ENCODE results near the gene JMJD4.

Gene JMJD4, protein sequence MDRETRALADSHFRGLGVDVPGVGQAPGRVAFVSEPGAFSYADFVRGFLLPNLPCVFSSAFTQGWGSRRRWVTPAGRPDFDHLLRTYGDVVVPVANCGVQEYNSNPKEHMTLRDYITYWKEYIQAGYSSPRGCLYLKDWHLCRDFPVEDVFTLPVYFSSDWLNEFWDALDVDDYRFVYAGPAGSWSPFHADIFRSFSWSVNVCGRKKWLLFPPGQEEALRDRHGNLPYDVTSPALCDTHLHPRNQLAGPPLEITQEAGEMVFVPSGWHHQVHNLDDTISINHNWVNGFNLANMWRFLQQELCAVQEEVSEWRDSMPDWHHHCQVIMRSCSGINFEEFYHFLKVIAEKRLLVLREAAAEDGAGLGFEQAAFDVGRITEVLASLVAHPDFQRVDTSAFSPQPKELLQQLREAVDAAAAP

GRCh38 chr1:227734856-227735538 is at the start of gene JMJD4, which contains the start of gene SNAP47:
TSS of gene JMJD4 (minus strand) at chr1:227735302. CDS start at chr1:227735273, 29 bp downstream.
TSS of gene SNAP47 (plus strand) at chr1:227735435. CDS start at chr1:227747737, 12,302 bp downstream.
- peak; percentile 95 for DNase-seq

DNA sequence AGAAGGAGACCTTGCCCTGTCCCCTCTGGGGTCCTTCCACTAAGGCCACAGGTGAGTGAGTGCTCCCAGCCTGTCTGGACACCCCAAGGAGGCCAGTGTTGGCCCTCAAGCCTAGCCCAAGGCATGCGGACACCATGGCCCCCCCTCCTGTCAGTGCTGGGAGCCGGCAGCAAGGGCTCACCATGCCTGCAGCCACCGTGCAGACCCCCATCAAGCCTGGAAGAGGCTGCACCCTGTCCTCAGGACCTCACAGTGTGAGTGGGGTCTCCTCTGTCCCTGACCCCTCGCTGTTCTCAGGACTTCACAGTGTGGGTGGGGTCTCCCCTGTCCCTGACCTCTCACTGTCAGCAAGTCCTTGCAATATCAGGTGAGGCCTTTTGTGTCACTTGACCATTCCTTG is 47.1 kb upstream of the JMJD4 start:
- DNase-seq, result no peak

DNA sequence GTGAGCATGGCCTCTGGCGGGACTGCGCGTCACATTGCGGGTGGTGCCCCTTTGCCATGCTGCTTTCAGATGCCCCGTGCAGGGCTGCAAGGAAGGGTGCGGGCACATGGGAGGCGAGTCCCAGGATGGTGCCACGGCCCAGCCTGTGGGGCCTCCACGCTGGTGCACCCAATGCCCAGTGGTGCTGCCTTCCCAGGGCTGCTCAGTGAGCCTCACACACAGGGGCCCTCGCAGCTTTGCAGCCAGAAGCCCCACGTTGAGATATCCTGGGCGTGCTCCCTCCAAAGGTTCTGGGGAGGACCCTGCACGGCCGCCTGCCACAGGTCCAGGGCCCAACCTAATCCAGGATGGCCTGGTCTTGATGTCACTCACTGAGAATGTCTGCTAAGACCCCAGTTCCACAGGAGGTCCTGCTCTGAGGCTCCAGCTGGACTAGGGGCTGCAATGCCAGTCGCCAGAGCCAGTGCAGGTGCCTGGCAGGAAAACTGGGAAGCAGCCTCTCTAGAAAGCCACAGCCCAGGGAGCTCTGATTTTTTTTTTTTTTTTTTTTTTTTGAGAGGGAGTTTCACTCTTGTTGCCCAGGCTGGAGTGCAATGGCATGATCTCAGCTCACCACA is 46.3 kb upstream of the JMJD4 start:
- no peak for DNase-seq

DNA sequence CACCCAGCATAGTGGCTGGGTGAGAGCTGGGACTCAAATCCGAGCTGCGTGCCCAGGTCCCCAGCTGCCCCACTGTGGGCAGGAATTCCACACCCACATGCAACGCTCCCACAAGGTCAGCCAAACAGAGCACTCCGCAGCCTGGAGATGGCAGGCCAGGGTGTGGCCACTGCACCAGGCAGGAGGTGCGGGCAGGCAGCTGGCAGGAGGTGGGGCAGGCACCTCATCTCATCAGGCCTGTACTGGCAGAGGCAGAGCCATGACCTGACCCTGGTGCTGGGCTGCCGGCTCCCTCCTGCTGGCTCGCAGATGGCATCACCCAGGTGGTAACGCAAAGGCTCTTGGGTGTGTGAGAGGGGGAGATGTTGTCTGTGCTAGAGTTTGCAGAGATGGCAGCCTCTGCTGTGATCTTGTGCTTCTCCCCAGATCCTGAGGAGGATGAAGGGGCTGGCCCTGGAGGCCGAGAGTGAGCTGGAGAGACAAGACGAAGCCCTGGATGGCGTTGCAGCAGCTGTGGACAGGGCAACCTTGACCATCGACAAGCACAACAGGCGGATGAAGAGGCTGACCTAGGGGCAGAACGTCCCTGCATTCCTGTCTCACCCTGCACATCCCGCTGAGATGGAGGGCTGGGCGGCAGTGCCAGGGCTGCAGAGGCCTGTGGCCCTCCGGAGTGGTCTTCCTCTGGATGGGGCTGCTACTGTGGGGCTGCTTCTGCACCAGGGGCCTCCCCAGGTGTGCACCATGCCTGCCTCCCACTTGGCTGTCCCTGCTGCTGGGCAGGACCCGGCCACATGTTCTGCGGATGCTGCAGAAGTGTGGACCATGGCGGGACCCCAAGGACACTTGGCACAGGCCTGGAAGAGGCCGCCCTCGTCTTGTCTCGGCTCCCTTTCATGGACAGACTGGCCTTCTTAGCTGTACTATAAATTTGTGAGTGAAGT is 45.3 kb upstream of the JMJD4 start:
- DNase-seq, result no peak

- no peak for DNase-seq
Observed at GRCh38 chr1:227779685-227780084, 44.6 kb upstream of the JMJD4 start.

GRCh38 chr1:227779021-227779441 is 43.9 kb upstream of the JMJD4 start:
- DNase-seq, result no peak

DNA sequence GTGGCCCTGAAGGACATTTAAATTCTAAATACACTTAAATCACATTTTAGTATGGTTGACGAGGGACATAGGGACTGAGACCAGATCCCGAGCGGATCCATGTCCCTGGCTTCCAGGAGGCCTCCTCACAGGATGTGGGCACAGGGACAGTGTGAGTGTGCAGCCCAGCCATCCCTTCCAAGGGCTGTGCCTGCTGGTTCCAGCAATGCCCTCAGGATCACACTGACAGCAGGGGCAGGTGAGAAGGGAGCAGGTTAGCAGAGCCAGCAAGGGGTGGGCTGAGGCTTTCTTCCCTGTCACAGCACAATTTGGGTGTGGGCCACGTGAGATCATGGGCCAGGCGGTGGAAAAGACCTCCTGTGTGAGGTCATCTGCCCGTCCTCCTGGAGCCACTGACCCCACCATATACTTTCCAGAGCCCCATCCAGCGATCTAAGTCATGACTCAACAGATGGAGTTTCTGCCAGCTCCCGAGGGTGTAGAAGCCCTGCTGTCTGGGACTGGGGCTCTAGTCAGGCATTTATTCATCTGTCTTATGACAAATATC is 43.4 kb upstream of the JMJD4 start:
- DNase-seq, result no peak

DNA sequence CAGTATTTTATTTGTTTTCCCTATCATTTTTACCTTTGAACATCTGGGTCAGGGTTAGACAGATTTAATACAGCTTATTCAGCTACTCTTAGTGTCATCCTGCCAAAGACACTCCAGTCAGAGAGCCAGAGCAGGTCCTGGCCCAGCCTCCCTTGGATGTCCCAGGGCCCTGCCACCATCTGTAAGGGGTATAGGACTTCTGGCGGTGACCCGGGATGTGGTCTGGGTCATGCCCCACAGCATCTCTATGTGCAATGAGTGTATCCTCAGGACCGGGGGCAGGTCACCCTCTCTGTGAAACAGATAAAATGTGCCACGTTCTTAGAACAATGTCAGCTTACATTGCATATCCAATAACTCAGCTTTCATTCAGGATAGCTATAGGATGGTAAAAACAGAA is 42.5 kb upstream of the JMJD4 start:
- DNase-seq, result no peak

- no peak for DNase-seq
Observed at GRCh38 chr1:227777156-227777555, 42.1 kb upstream of the JMJD4 start.

DNA sequence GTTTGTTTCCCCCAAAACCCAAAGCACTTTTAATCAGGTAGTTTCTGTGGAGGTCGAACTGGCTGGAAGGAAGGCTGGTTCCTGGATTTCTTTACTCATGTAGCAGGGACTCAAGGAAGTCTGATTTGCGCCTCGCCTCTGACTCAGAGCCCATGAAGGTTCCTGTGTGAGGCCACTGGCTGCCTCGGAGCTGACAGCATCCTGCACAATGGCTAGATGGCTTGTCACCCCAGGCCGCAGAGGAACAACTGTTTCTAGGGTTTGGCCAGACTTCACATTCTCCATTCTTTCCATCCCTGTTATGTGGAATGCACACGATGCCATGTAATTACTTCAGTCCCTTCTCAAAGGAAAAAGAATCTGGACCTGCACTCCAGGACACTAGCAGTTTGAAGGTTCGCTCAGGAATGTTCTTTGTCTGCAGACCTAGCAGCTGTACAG is 41.2 kb upstream of the JMJD4 start:
- no peak for DNase-seq

DNA sequence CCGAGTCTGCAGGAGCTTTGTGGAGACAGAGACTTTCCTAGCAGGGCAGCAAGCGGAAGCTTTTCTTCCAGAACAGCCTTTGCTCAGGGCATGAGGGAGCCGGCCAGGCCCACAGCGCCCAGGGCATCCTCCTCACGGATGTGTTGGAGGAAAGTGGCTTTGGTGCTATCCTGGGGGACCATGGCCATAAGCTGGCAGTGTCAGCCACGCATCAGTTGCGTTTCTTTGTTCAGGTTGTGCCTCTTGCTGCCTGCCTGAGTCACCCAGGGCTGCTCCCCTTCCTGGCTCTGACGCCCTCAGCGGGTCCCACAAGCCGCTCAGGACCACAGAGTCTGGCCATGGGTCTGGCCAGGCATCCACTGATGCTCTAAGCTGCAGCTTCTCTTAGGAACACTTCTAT is 40.7 kb upstream of the JMJD4 start:
- no peak for DNase-seq

DNA sequence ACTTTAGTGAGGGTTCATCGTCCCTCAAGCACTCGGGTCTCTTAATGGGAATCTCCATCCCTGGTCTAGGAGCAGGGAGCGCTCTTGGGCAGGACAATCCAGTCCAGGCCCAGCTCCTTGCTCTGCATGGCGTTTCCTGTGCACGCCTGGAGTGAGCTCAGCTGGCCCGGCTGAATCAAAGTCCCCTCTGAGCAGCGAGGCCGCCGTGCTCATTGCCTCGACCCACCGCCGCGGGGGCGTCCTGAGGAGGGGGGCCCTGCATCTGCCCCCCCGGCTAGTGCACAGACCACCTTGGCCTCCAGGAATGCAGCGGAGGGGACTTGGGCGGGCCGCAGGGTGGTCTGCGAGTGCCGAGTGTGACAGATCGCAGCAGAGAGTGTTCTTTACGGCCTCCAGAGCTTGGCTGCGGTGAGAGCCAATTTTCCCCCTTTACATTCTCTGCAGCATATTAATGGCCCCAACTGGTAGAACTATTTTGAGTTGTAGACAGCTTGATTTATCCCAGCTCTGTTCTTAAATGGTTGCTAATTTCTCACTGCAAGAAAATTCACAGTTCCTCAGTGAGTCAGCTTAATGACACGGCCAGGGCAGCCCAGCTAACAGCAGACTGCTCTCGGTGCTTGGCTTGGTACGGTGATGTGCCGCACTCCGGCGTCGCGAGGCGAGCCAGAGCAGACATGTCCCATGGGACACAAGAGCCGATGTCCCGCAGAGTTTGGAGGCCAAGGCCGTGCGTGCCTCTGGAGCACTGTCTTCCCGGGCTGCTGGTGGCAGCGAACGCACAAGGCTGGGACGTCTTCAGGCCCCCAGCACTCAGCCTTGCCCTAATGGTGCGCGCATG is 39.9 kb upstream of the JMJD4 start:
- DNase-seq, result no peak

- DNase-seq, result peak; percentile 31
Observed at GRCh38 chr1:227774051-227774731, 39.1 kb upstream of the JMJD4 start.

GRCh38 chr1:227773558-227773957 is 38.5 kb upstream of the JMJD4 start:
- no peak for DNase-seq

DNA sequence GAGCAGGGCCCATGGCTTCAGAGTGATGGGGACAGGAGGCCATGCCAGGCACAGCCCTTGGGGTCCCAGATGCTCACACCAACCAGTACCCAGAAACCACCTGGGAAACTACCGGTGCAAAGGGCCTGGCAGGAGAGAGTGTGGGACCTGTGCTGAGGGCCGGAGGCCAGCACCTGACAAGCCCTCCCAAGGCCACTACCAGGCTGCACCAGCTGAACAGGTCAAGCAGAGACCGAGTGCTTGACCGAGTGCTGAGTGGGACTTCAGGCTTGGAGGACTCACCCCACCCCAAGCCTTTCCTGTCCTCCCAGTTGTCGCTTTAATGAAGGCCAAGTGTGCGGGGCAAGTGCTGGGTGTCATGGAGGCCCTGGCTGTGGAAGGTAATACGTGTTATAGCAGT is 36.7 kb upstream of the JMJD4 start:
- no peak for DNase-seq

DNA sequence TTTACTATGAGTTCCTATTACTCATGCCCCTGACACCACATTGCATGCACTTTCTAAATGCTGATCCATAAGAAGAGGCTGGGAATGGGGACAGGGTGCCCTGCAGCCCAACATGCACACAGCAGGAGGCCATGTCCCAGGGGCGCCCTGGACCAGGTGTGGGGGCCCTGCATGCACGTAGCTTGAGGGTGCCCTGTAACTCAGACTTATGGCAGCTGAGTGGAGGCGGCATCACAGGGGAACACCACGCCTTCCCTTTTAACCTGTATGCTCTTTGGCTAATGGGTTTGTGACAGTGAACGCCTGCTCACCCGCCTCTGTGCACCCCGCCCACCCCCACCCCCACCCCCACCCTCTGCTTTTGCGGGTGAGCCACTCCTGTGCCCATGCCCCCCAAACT is 36.2 kb upstream of the JMJD4 start:
- no peak for DNase-seq

DNA sequence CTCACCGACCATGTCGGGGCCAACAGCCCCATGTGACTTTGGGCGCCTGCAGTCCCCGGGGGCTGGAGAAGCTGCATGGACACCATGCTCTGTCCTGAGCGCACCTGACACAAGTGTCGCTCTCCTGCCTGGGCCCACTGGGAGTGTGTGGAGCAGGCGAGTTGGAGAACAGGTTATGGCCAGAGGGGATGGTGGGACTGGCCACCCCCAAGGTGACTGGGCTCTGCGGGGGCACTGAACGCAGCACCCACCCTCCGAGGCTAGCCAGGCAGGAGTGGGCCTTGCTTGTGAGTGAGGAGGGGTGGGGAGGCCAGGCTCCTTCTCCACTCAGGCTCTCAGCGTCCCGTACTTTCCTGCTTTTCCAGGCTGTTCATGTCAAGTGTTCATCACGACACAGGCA is 35.7 kb upstream of the JMJD4 start:
- no peak for DNase-seq

DNA sequence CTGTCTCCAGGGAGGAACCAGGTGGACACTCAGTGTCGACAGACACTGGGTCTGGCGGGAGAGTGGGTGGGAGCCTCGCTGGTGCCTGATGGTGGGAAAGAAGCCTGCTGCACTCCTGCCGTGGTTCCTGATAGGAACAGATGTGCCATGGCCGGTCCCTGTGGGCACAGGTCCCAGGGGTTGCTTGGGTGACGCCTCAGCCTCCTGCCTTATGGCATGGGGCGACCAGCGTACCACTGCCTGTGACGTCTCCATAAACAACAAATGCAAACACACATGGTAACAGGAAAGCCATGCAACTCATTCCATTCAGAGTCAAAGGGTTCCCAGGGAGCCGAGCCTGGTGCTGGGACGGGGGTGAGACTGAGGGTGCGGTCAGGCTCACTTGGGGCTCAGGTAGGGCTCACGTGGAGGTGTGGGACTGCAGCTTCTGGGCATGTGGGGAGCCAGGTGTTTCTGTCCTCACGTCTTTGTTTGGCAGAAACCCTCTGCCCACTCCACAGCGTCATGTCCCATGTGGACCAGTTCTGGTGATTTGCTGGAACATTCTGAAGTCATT is 34.9 kb upstream of the JMJD4 start:
- no peak for DNase-seq

- DNase-seq, result no peak
Observed at GRCh38 chr1:227769047-227769935, 34.2 kb upstream of the JMJD4 start.

All from activated CD4-positive, alpha-beta T cell treated with anti-CD3 and anti-CD28 coated beads, Interleukin-2, amount 50 U/mL, for 16 hours (primary cell).